ENCODE results near the gene STPG3.
A peak's percentile ranks its signal among the peaks of the same experiment; 100 is the strongest.

STPG3 gene

GRCh38 chr9:137234055-137234697 lies 16.9 kb upstream of the STPG3 start:
- H3K27ac ChIP-seq (ENCODE audit: low read length): no peak overlapping the region
- peaks cover 7% of the 10 kb centered on the region for H3K79me2 ChIP-seq (ENCODE audit: low read length)
- no peak overlapping the region for H2AFZ ChIP-seq (ENCODE audit: low read length)
- H3K4me1 ChIP-seq (ENCODE audit: low read length): peaks cover 9% of the 10 kb centered on the region; the same call in 1 of the 2 replicates
- H3K4me2 ChIP-seq (ENCODE audit: low read depth, low read length): no peak overlapping the region
- no peaks in the 10 kb centered on the region for H3F3A ChIP-seq (ENCODE audit: insufficient read depth, low read length)
- H3K9me3 ChIP-seq (replicated peaks; ENCODE audit: insufficient read depth, low read length): no peaks in the 10 kb centered on the region
- no peaks in the 10 kb centered on the region for H4K20me1 ChIP-seq (ENCODE audit: insufficient read depth, low read length)
- peaks cover 66% of the 10 kb centered on the region for H3K27me3 ChIP-seq (replicated peaks; ENCODE audit: insufficient read depth, low read length)
- no peak overlapping the region for H3K4me3 ChIP-seq (ENCODE audit: low read length)
- H3K9me2 ChIP-seq (replicated peaks; ENCODE audit: insufficient read depth, low read length): no peaks in the 10 kb centered on the region
- TF ChIP-seq EZH2phosphoT487 (IDR thresholded peaks at IDR 0.05; ENCODE audit: low read length) (no peak), CTCF (IDR thresholded peaks at IDR 0.05; ENCODE audit: low read length) (no peak), EZH2 (optimal IDR thresholded peaks at IDR 0.05; ENCODE audit: low read depth, low read length) (no peak)
- no peak overlapping the region for H3K9ac ChIP-seq (ENCODE audit: low read length)
- H3K36me3 ChIP-seq (replicated peaks; ENCODE audit: insufficient read depth, low read length): no peaks in the 10 kb centered on the region
- DNase-seq: no peak

DNA sequence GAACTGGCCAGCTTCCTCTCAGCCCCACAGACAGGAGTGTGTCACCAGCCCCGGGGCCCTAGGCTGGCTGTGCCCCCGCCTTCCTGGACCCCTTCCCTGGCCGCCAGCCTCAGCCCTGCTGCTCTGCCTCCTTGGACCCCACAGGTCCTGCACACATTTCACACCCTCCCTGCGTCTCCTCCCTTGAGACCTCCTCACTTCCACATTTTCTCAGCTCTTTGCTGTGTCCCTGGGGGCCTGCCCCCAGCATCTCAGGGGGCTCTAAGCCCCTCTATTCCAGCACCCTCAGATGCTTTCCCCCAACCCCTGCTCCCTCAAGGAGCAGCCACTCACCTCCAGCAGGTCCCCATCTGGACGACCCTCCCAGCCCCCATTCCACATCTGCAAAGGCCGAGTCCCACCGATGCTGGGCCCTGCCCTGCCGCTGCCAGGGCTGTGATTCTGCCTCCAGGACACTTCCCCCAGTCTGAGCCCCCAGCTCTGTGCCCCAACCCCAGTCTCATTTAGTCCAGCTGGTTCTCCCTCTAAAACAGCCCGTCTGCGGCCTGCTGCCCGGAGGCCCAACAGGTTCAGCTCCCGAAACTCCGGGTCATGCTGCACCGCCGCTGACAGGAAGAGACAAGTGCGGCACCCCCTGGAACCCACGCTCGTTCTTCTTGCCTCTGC lies 16.2 kb upstream of the STPG3 start:
- no peak for DNase-seq
- H3K4me3 ChIP-seq (ENCODE audit: low read length): no peak overlapping the region
- H3K4me1 ChIP-seq (ENCODE audit: low read length): peaks cover 9% of the 10 kb centered on the region; the same call in 1 of the 2 replicates
- no peaks in the 10 kb centered on the region for H4K20me1 ChIP-seq (ENCODE audit: insufficient read depth, low read length)
- no peaks in the 10 kb centered on the region for H3K9me2 ChIP-seq (replicated peaks; ENCODE audit: insufficient read depth, low read length)
- TF ChIP-seq CTCF (IDR thresholded peaks at IDR 0.05; ENCODE audit: low read length) (no peak), EZH2 (optimal IDR thresholded peaks at IDR 0.05; ENCODE audit: low read depth, low read length) (no peak), EZH2phosphoT487 (IDR thresholded peaks at IDR 0.05; ENCODE audit: low read length) (no peak)
- peaks cover 58% of the 10 kb centered on the region for H3K27me3 ChIP-seq (replicated peaks; ENCODE audit: insufficient read depth, low read length)
- H2AFZ ChIP-seq (ENCODE audit: low read length): no peak overlapping the region
- no peak overlapping the region for H3K4me2 ChIP-seq (ENCODE audit: low read depth, low read length)
- H3K36me3 ChIP-seq (replicated peaks; ENCODE audit: insufficient read depth, low read length): no peaks in the 10 kb centered on the region
- no peaks in the 10 kb centered on the region for H3K9me3 ChIP-seq (replicated peaks; ENCODE audit: insufficient read depth, low read length)
- H3K9ac ChIP-seq (ENCODE audit: low read length): no peak overlapping the region
- H3K79me2 ChIP-seq (ENCODE audit: low read length): peaks cover 13% of the 10 kb centered on the region
- H3F3A ChIP-seq (ENCODE audit: insufficient read depth, low read length): peaks cover 2% of the 10 kb centered on the region; the same call in 1 of the 2 replicates
- H3K27ac ChIP-seq (ENCODE audit: low read length): no peak overlapping the region

GRCh38 chr9:137235424-137236237 lies 15.5 kb upstream of the STPG3 start:
- Histone ChIP-seq H3K36me3 (replicated peaks; ENCODE audit: insufficient read depth, low read length) (no peaks in the 10 kb centered on the region), H3K79me2 (ENCODE audit: low read length) (peaks cover 14% of the 10 kb centered on the region), H3K27ac (ENCODE audit: low read length) (no peak overlapping the region), H3K9me3 (replicated peaks; ENCODE audit: insufficient read depth, low read length) (no peaks in the 10 kb centered on the region), H3K9me2 (replicated peaks; ENCODE audit: insufficient read depth, low read length) (no peaks in the 10 kb centered on the region), H2AFZ (ENCODE audit: low read length) (no peak overlapping the region), H4K20me1 (ENCODE audit: insufficient read depth, low read length) (no peaks in the 10 kb centered on the region), H3K4me1 (ENCODE audit: low read length) (peaks cover 9% of the 10 kb centered on the region; the same call in 1 of the 2 replicates), H3K27me3 (replicated peaks; ENCODE audit: insufficient read depth, low read length) (peaks cover 51% of the 10 kb centered on the region), H3K9ac (ENCODE audit: low read length) (no peak overlapping the region; the same call in 1 of the 2 replicates), H3K4me2 (ENCODE audit: low read depth, low read length) (peak overlapping the region; percentile 68), H3K4me3 (ENCODE audit: low read length) (no peak overlapping the region), H3F3A (ENCODE audit: insufficient read depth, low read length) (peaks cover 9% of the 10 kb centered on the region; the same call in 1 of the 2 replicates)
- TF ChIP-seq CTCF (IDR thresholded peaks at IDR 0.05; ENCODE audit: low read length) (no peak), EZH2phosphoT487 (IDR thresholded peaks at IDR 0.05; ENCODE audit: low read length) (no peak), EZH2 (optimal IDR thresholded peaks at IDR 0.05; ENCODE audit: low read depth, low read length) (no peak)
- no peak for DNase-seq

All from MM.1S (cell line).